Measurements from ENCODE around the gene KDF1. TPM values are rescaled to one million over a fixed set of nuclear protein-coding genes. Genes with fewer than 3 reads are reported as not detected.

Gene KDF1
- total and polyA plus RNA-seq, 2 of the 13 experiments (the other 11 are each of a cell fraction or from before 2014, with no cell fraction given): 1.9 to 4.9 TPM

DNA sequence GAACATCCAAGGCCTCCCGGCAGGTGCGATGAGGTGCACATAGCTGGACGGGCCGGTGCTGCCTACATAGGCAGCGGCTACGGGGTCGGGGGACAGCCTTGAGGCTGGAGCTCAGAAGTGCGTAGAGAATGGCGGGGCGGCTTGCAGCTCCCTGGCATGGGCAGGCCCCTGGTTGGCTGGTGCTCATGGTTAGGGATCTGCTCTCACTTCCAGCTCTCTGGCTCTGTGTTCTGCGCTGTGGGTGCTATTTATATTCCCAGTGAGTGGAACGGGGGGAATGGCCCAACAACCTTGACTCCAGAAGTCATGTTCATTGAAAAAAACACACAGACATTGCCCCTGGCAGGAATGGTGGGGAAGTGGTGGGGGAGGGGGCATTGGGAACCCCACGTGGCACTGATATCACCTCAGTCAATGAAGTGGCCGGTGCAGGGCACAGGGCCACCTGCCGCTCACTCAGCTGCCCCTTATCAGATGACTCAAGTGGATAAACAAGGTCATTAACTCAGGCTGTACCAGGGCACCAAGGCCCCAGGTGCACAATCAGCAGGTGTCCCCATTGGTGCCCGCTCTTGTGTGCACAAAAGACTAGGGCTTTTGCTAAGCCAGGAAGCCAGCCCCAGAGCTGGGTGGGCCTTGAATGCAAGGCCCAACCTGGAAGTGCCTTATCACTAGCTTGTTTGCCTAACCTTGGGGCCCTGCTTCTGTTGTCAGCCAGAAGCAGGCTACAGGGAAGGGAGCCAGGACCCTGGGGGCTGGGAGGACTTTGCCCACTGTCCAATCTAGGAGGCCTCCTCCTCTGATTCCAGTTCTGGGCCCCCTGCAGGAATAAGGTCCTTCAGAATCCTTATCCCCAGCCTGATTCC lies 46.3 kb downstream of the KDF1 start, which contains the start of gene NR0B2 (continued):
- TF ChIP-seq, protein P1, sequence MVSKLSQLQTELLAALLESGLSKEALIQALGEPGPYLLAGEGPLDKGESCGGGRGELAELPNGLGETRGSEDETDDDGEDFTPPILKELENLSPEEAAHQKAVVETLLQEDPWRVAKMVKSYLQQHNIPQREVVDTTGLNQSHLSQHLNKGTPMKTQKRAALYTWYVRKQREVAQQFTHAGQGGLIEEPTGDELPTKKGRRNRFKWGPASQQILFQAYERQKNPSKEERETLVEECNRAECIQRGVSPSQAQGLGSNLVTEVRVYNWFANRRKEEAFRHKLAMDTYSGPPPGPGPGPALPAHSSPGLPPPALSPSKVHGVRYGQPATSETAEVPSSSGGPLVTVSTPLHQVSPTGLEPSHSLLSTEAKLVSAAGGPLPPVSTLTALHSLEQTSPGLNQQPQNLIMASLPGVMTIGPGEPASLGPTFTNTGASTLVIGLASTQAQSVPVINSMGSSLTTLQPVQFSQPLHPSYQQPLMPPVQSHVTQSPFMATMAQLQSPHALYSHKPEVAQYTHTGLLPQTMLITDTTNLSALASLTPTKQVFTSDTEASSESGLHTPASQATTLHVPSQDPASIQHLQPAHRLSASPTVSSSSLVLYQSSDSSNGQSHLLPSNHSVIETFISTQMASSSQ (IDR thresholded peaks at IDR 0.05; ENCODE audit: low read depth): peak; percentile 90
- TF ChIP-seq, protein P1 (CRISPR knock-in tag; IDR thresholded peaks at IDR 0.05; ENCODE audit: borderline replicate concordance): peak; percentile 97
- TF ChIP-seq PRDM10 (CRISPR knock-in tag; IDR thresholded peaks at IDR 0.05; ENCODE audit: low read depth): peak; percentile 88
- TF ChIP-seq, protein P2, sequence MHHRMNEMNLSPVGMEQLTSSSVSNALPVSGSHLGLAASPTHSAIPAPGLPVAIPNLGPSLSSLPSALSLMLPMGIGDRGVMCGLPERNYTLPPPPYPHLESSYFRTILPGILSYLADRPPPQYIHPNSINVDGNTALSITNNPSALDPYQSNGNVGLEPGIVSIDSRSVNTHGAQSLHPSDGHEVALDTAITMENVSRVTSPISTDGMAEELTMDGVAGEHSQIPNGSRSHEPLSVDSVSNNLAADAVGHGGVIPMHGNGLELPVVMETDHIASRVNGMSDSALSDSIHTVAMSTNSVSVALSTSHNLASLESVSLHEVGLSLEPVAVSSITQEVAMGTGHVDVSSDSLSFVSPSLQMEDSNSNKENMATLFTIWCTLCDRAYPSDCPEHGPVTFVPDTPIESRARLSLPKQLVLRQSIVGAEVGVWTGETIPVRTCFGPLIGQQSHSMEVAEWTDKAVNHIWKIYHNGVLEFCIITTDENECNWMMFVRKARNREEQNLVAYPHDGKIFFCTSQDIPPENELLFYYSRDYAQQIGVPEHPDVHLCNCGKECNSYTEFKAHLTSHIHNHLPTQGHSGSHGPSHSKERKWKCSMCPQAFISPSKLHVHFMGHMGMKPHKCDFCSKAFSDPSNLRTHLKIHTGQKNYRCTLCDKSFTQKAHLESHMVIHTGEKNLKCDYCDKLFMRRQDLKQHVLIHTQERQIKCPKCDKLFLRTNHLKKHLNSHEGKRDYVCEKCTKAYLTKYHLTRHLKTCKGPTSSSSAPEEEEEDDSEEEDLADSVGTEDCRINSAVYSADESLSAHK (CRISPR knock-in tag; IDR thresholded peaks at IDR 0.05; ENCODE audit: borderline replicate concordance): no peak
- 0 out of 2 replicates have a peak, but pooled peaks have one; percentile 31 for TF ChIP-seq GPN1 (CRISPR knock-in tag; IDR thresholded peaks at IDR 0.05; ENCODE audit: borderline replicate concordance)
- TF ChIP-seq TFE3 (CRISPR knock-in tag; IDR thresholded peaks at IDR 0.05): peak; percentile 99
- TF ChIP-seq MAFF (IDR thresholded peaks at IDR 0.05; ENCODE audit: low read depth, low read length): peak; percentile 66
- TF ChIP-seq MAFG (CRISPR knock-in tag; IDR thresholded peaks at IDR 0.05): no peak
- peak; percentile 93 for TF ChIP-seq SOX5 (CRISPR knock-in tag; IDR thresholded peaks at IDR 0.05; ENCODE audit: borderline replicate concordance)
- peak; percentile 27; the same call in 1 of the 2 replicates for TF ChIP-seq ZSCAN12 (CRISPR knock-in tag; IDR thresholded peaks at IDR 0.05)
- peak; percentile 92 for TF ChIP-seq ZC3H13 (CRISPR knock-in tag; IDR thresholded peaks at IDR 0.05)
- peak; percentile 76 for TF ChIP-seq PHF8 (CRISPR knock-in tag; IDR thresholded peaks at IDR 0.05)
- peak; percentile 97 for TF ChIP-seq ZNF761 (CRISPR knock-in tag; conservative IDR thresholded peaks at IDR 0.05)
- no peak; the same call in 1 of the 2 replicates for TF ChIP-seq U2AF2 (IDR thresholded peaks at IDR 0.05; ENCODE audit: low read depth, low read length)
- TF ChIP-seq IKZF4 (CRISPR knock-in tag; IDR thresholded peaks at IDR 0.05; ENCODE audit: borderline replicate concordance, low read depth, not compliant biosample characterization): peak; percentile 65
- peak; percentile 9 for TF ChIP-seq RBM22 (optimal IDR thresholded peaks at IDR 0.05; ENCODE audit: low read length)
- TF ChIP-seq SIN3B (IDR thresholded peaks at IDR 0.05; ENCODE audit: low read length): no peak; the same call in 1 of the 2 replicates
